Epithelial cell of proximal tubule (primary cell): ENCODE results near the gene CIAO2B. TPM values are rescaled to one million over a fixed set of nuclear protein-coding genes. Genes with fewer than 3 reads are reported as not detected.

Experiments used
- DNase-seq: peaks from one replicate; pipeline ENCODE4 v3.0.0-alpha.2; 2011; ENCODE audit warnings: low read depth
- H3K4me3 ChIP-seq: 2 replicates; pipeline ENCODE4 v1.5.1; 2011; ENCODE audit warnings: low read depth, mild to moderate bottlenecking, low read length
- CTCF ChIP-seq: conservative IDR thresholded peaks from 2 replicates; pipeline ENCODE4 v1.5.1; 2012; ENCODE audit warnings: low read depth, mild to moderate bottlenecking, low read length
- total RNA-seq: library from RNA; depleted of rRNA; stranded (reverse); fragments of >200 nt; gene quantifications from 2 replicates; pipeline ENCODE4 v1.2.3, GENCODE V29; 2015

Gene CIAO2B
- total RNA-seq, 1 donor from 2014 or later: 123 TPM

GRCh38 chr16:66911801-66912200 lies 22.4 kb downstream of the CIAO2B start:
- TF ChIP-seq CTCF: no peak
- DNase-seq: no peak

DNA sequence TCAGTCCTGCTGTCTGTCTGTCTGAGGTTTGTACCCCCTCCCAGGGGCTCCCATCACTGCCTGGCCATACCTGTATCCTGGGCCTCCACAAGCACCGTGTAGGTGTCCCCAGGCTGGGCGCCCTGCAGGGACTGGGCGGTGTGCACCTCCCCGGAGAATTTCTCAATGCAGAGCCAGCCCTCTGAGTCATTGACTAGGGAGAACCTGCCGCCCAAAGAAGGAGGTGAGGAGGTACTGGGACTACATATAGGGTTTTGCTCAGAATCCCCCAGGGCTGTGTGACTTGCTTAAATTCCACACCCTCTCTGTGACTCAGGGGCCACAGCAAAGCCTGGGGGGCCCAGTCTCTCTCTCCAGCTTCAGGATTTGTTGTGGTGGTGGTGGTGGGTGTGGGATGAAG lies 23.1 kb downstream of the CIAO2B start:
- no peak for TF ChIP-seq CTCF
- no peak for DNase-seq
- H3K4me3 ChIP-seq: no peak overlapping the region

More at GRCh38 chr16:66911801-66912200, 22.4 kb downstream of the CIAO2B start:
- no peak overlapping the region for H3K4me3 ChIP-seq

- H3K4me3 ChIP-seq: no peak overlapping the region
- TF ChIP-seq CTCF: no peak
- no peak for DNase-seq
Observed at GRCh38 chr16:66910175-66910940, 23.8 kb downstream of the CIAO2B start.

DNA sequence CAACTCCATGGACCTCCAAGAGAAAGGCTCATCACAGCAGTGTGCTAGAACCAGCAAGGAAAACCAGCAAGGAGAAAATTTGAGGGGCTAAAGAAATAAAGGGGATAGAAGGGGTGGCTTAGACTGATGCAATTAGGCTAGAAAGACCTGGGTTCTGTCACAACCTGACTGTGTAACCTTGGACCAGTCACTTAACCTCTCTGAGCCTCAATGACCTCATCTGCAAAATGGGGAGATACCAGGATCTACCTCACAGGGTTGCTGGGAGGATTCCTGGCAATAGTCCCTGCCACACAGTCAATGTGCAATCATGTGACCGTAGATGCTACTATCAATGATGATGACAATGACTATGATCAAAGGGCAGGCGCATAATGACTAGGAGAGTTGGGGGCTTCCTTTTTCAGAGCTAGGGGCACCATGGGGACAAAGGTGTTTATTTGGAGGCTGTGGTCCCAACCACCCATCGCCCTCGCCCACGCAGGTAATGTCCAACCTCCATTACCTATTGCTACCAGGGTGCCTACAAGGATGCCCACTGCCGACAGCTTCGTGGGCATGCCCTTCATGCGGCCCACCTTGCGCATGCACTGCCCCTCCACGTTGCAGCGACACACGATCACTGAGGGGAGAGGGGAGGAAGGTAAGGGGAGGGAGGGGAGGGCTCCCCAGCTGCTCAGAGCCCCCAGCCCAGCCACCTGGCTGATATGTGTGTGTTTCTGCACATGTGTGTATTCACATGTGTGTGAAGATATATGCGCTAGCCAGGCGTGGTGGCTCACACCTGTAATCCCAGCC lies 25.2 kb downstream of the CIAO2B start:
- H3K4me3 ChIP-seq: no peak overlapping the region
- DNase-seq: no peak
- no peak for TF ChIP-seq CTCF

GRCh38 chr16:66908116-66908515 lies 26.1 kb downstream of the CIAO2B start:
- DNase-seq: no peak
- no peak overlapping the region for H3K4me3 ChIP-seq
- no peak for TF ChIP-seq CTCF

- TF ChIP-seq CTCF: no peak
- H3K4me3 ChIP-seq: no peak overlapping the region
- DNase-seq: no peak
Observed at GRCh38 chr16:66906916-66907836, 27.0 kb downstream of the CIAO2B start.
